GM23248 (cell line): Measurements from ENCODE around the gene OR8B8.

Experiments used
- EZH2 ChIP-seq: fragments of 200-600 bp; sonication (generic); IDR thresholded peaks from 2 replicates; pipeline ENCODE4 v1.6.1; 2018; ENCODE audit warnings: antibody characterized with exemption, mild to moderate bottlenecking; ENCODE audit not compliant: insufficient read depth, poor library complexity, severe bottlenecking
- EZH2phosphoT487 ChIP-seq: fragments of 200-600 bp; sonication (generic); IDR thresholded peaks from 2 replicates; pipeline ENCODE4 v1.6.1; 2018; ENCODE audit warnings: antibody characterized with exemption, moderate library complexity, mild to moderate bottlenecking, low read depth; ENCODE audit not compliant: insufficient read depth

- TF ChIP-seq EZH2: no peak
- no peak for TF ChIP-seq EZH2phosphoT487
Measured at GRCh38 chr11:124446916-124447315, 1.4 kb upstream of the OR8B8 start.
